ENCODE data around the gene ADGRE1.
"Not testable (repeated sequence)": the region's sequence is repeated elsewhere in the genome, so short reads cannot be mapped to it uniquely, and the experiment has no call there.

Gene ADGRE1

GRCh38 chr19:6861683-6862286, 25.6 kb upstream of the ADGRE1 start:
- Histone ChIP-seq H3K4me2 (ENCODE audit: low read length) (no peak overlapping the region), H3K36me3 (ENCODE audit: insufficient read depth, low read length) (no peaks in the 10 kb centered on the region), H3K4me1 (ENCODE audit: control insufficient read depth, insufficient read depth, low read length) (no peaks in the 10 kb centered on the region), H3K27me3 (ENCODE audit: control insufficient read depth, insufficient read depth, low read length) (no peaks in the 10 kb centered on the region), H3K9me3 (replicated peaks; ENCODE audit: low read length) (no peaks in the 10 kb centered on the region), H3K4me3 (ENCODE audit: low read length) (no peak overlapping the region), H3K9ac (ENCODE audit: low read depth, low read length) (no peak overlapping the region)

- H3K36me3 ChIP-seq (ENCODE audit: insufficient read depth, low read length), result no peaks in the 10 kb centered on the region
- no peaks in the 10 kb centered on the region for H3K4me1 ChIP-seq (ENCODE audit: control insufficient read depth, insufficient read depth, low read length)
- peak overlapping the region; percentile 61 for H3K4me3 ChIP-seq (ENCODE audit: low read length)
- peak overlapping the region; percentile 73 for H3K4me2 ChIP-seq (ENCODE audit: low read length)
- no peaks in the 10 kb centered on the region for H3K9me3 ChIP-seq (replicated peaks; ENCODE audit: low read length)
- H3K27me3 ChIP-seq (ENCODE audit: control insufficient read depth, insufficient read depth, low read length), result no peaks in the 10 kb centered on the region
- no peak overlapping the region for H3K9ac ChIP-seq (ENCODE audit: low read depth, low read length)
Measured at GRCh38 chr19:6862673-6863078, 24.7 kb upstream of the ADGRE1 start.

GRCh38 chr19:6864325-6864940, 22.9 kb upstream of the ADGRE1 start:
- H3K27me3 ChIP-seq (ENCODE audit: control insufficient read depth, insufficient read depth, low read length), result no peaks in the 10 kb centered on the region
- no peaks in the 10 kb centered on the region for H3K36me3 ChIP-seq (ENCODE audit: insufficient read depth, low read length)
- H3K4me1 ChIP-seq (ENCODE audit: control insufficient read depth, insufficient read depth, low read length), result no peaks in the 10 kb centered on the region

GRCh38 chr19:6865849-6866248, 21.5 kb upstream of the ADGRE1 start:
- Histone ChIP-seq H3K4me1 (ENCODE audit: control insufficient read depth, insufficient read depth, low read length) (no peaks in the 10 kb centered on the region), H3K27me3 (ENCODE audit: control insufficient read depth, insufficient read depth, low read length) (no peaks in the 10 kb centered on the region), H3K9ac (ENCODE audit: low read depth, low read length) (no peak overlapping the region), H3K4me3 (ENCODE audit: low read length) (no peak overlapping the region), H3K4me2 (ENCODE audit: low read length) (no peak overlapping the region), H3K9me3 (replicated peaks; ENCODE audit: low read length) (no peaks in the 10 kb centered on the region), H3K36me3 (ENCODE audit: insufficient read depth, low read length) (no peaks in the 10 kb centered on the region)

More at GRCh38 chr19:6864325-6864940, 22.9 kb upstream of the ADGRE1 start:
- Histone ChIP-seq H3K4me2 (ENCODE audit: low read length) (no peak overlapping the region), H3K9me3 (replicated peaks; ENCODE audit: low read length) (no peaks in the 10 kb centered on the region), H3K4me3 (ENCODE audit: low read length) (no peak overlapping the region), H3K9ac (ENCODE audit: low read depth, low read length) (no peak overlapping the region)

GRCh38 chr19:6866741-6867151, 20.6 kb upstream of the ADGRE1 start:
- H3K9me3 ChIP-seq (replicated peaks; ENCODE audit: low read length), result no peaks in the 10 kb centered on the region
- no peaks in the 10 kb centered on the region for H3K27me3 ChIP-seq (ENCODE audit: control insufficient read depth, insufficient read depth, low read length)
- H3K4me2 ChIP-seq (ENCODE audit: low read length), result no peak overlapping the region
- no peaks in the 10 kb centered on the region for H3K4me1 ChIP-seq (ENCODE audit: control insufficient read depth, insufficient read depth, low read length)
- H3K4me3 ChIP-seq (ENCODE audit: low read length), result no peak overlapping the region
- H3K36me3 ChIP-seq (ENCODE audit: insufficient read depth, low read length), result no peaks in the 10 kb centered on the region
- no peak overlapping the region for H3K9ac ChIP-seq (ENCODE audit: low read depth, low read length)

- Histone ChIP-seq H3K4me2 (ENCODE audit: low read length) (no peak overlapping the region), H3K9ac (ENCODE audit: low read depth, low read length) (no peak overlapping the region), H3K9me3 (replicated peaks; ENCODE audit: low read length) (no peaks in the 10 kb centered on the region), H3K27me3 (ENCODE audit: control insufficient read depth, insufficient read depth, low read length) (no peaks in the 10 kb centered on the region), H3K4me3 (ENCODE audit: low read length) (no peak overlapping the region), H3K4me1 (ENCODE audit: control insufficient read depth, insufficient read depth, low read length) (no peaks in the 10 kb centered on the region), H3K36me3 (ENCODE audit: insufficient read depth, low read length) (no peaks in the 10 kb centered on the region)
Measured at GRCh38 chr19:6868351-6868750, 19.0 kb upstream of the ADGRE1 start.

- not testable (repeated sequence) for H3K9ac ChIP-seq (ENCODE audit: low read depth, low read length); H3K4me3 ChIP-seq (ENCODE audit: low read length); H3K4me2 ChIP-seq (ENCODE audit: low read length); H3K4me1 ChIP-seq (ENCODE audit: control insufficient read depth, insufficient read depth, low read length); H3K27me3 ChIP-seq (ENCODE audit: control insufficient read depth, insufficient read depth, low read length); H3K9me3 ChIP-seq (replicated peaks; ENCODE audit: low read length); H3K36me3 ChIP-seq (ENCODE audit: insufficient read depth, low read length)
Measured at GRCh38 chr19:6869151-6869882, 18.1 kb upstream of the ADGRE1 start.

- Histone ChIP-seq H3K9ac (ENCODE audit: low read depth, low read length) (no peak overlapping the region), H3K4me3 (ENCODE audit: low read length) (no peak overlapping the region), H3K36me3 (ENCODE audit: insufficient read depth, low read length) (no peaks in the 10 kb centered on the region), H3K4me1 (ENCODE audit: control insufficient read depth, insufficient read depth, low read length) (no peaks in the 10 kb centered on the region), H3K27me3 (ENCODE audit: control insufficient read depth, insufficient read depth, low read length) (no peaks in the 10 kb centered on the region), H3K9me3 (replicated peaks; ENCODE audit: low read length) (no peaks in the 10 kb centered on the region), H3K4me2 (ENCODE audit: low read length) (no peak overlapping the region)
Measured at GRCh38 chr19:6873708-6874431, 13.5 kb upstream of the ADGRE1 start.

- Histone ChIP-seq H3K27me3 (ENCODE audit: control insufficient read depth, insufficient read depth, low read length) (no peaks in the 10 kb centered on the region), H3K4me2 (ENCODE audit: low read length) (no peak overlapping the region), H3K36me3 (ENCODE audit: insufficient read depth, low read length) (no peaks in the 10 kb centered on the region), H3K9me3 (replicated peaks; ENCODE audit: low read length) (no peaks in the 10 kb centered on the region), H3K9ac (ENCODE audit: low read depth, low read length) (no peak overlapping the region), H3K4me3 (ENCODE audit: low read length) (no peak overlapping the region), H3K4me1 (ENCODE audit: control insufficient read depth, insufficient read depth, low read length) (no peaks in the 10 kb centered on the region)
Measured at GRCh38 chr19:6875218-6875617, 12.2 kb upstream of the ADGRE1 start.

GRCh38 chr19:6876748-6877147, 10.6 kb upstream of the ADGRE1 start:
- no peaks in the 10 kb centered on the region for H3K9me3 ChIP-seq (replicated peaks; ENCODE audit: low read length)
- no peaks in the 10 kb centered on the region for H3K4me1 ChIP-seq (ENCODE audit: control insufficient read depth, insufficient read depth, low read length)
- H3K36me3 ChIP-seq (ENCODE audit: insufficient read depth, low read length), result no peaks in the 10 kb centered on the region
- H3K4me2 ChIP-seq (ENCODE audit: low read length), result no peak overlapping the region
- H3K9ac ChIP-seq (ENCODE audit: low read depth, low read length), result no peak overlapping the region
- H3K4me3 ChIP-seq (ENCODE audit: low read length), result no peak overlapping the region
- H3K27me3 ChIP-seq (ENCODE audit: control insufficient read depth, insufficient read depth, low read length), result no peaks in the 10 kb centered on the region

GRCh38 chr19:6877766-6878165, 9.6 kb upstream of the ADGRE1 start:
- H3K4me3 ChIP-seq (ENCODE audit: low read length), result no peak overlapping the region
- peaks cover 3% of the 10 kb centered on the region for H3K9me3 ChIP-seq (replicated peaks; ENCODE audit: low read length)
- no peaks in the 10 kb centered on the region for H3K4me1 ChIP-seq (ENCODE audit: control insufficient read depth, insufficient read depth, low read length)

More at GRCh38 chr19:6877766-6878165, 9.6 kb upstream of the ADGRE1 start:
- Histone ChIP-seq H3K27me3 (ENCODE audit: control insufficient read depth, insufficient read depth, low read length) (no peaks in the 10 kb centered on the region), H3K36me3 (ENCODE audit: insufficient read depth, low read length) (no peaks in the 10 kb centered on the region), H3K4me2 (ENCODE audit: low read length) (no peak overlapping the region), H3K9ac (ENCODE audit: low read depth, low read length) (no peak overlapping the region)
